Uterus (tissue), 2 donors: ENCODE results near the gene NHLRC2.

ENCODE experiments used
- POLR2A ChIP-seq, 2 donors: fragments of 450-650 bp; IDR thresholded peaks; one replicate each; pipeline ENCODE4 v1.6.1; 2016; ENCODE audit warnings: antibody characterized with exemption in 2 of 2, mild to moderate bottlenecking in 1 of 2, moderate library complexity in 1 of 2
- TF ChIP-seq, protein P1 (sequence below), 4 experiments: fragments of 200-600 bp in 2 of 4; fragments of 450-650 bp in 2 of 4; sonication (generic) in 2 of 4; IDR thresholded peaks; one replicate each; pipeline ENCODE4 v1.5.1; 2016 to 2019; ENCODE audit warnings: antibody characterized with exemption in 4 of 4, mild to moderate bottlenecking in 2 of 4, moderate library complexity in 1 of 4

DNA sequence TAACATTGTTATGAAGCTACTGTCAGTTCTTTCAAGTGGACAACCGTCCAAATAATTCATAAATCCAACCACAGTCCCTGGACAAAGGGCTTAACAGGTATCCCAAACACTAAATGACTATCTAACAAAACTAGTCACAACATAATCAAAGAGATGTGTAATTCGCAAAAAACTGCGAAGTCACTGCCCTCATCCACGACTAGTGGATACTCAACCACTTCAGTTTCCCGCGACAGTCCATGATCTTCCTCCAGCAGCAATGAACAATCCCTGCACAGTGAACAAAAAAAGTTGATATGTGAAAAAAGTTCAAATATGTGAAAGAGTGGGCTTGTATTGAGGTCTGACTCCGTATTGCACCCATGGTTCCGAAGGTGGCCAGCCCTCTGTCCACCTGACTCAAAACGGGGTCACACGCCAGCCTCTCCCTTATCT is 866 bp upstream of the NHLRC2 start:
- TF ChIP-seq, protein P1, sequence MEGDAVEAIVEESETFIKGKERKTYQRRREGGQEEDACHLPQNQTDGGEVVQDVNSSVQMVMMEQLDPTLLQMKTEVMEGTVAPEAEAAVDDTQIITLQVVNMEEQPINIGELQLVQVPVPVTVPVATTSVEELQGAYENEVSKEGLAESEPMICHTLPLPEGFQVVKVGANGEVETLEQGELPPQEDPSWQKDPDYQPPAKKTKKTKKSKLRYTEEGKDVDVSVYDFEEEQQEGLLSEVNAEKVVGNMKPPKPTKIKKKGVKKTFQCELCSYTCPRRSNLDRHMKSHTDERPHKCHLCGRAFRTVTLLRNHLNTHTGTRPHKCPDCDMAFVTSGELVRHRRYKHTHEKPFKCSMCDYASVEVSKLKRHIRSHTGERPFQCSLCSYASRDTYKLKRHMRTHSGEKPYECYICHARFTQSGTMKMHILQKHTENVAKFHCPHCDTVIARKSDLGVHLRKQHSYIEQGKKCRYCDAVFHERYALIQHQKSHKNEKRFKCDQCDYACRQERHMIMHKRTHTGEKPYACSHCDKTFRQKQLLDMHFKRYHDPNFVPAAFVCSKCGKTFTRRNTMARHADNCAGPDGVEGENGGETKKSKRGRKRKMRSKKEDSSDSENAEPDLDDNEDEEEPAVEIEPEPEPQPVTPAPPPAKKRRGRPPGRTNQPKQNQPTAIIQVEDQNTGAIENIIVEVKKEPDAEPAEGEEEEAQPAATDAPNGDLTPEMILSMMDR (IDR thresholded peaks at IDR 0.05): no peak
- no peak for TF ChIP-seq POLR2A (IDR thresholded peaks at IDR 0.05)
